ENCODE measurements around the gene MYL4. TPM values are rescaled to one million over a fixed set of nuclear protein-coding genes. Genes with fewer than 3 reads are reported as not detected.

MYL4 gene
- total and polyA plus RNA-seq, 8 donors = 0.20 to 5.7 (median 1.7) TPM; not detected in 3

GRCh38 chr17:47251421-47251940, 42.3 kb downstream of the MYL4 start:
- TF ChIP-seq CTCF (IDR thresholded peaks at IDR 0.05) (no peak), POLR2AphosphoS5 (IDR thresholded peaks at IDR 0.05) (no peak), EP300 (IDR thresholded peaks at IDR 0.05) (no peak)

GRCh38 chr17:47252209-47252608, 43.1 kb downstream of the MYL4 start:
- Histone ChIP-seq H3K27ac (no peak overlapping the region), H3K36me3 (no peaks in the 10 kb centered on the region), H3K4me3 (no peak overlapping the region), H3K4me1 (peaks cover 5 to 35% (median 17%) of the 10 kb centered on the region in 4 donors), H3K9me3 (no peaks in the 10 kb centered on the region), H3K27me3 (peaks cover 0 to 39% (median 13%) of the 10 kb centered on the region in 3 donors)
- DNase-seq = no peak
- 88 to 100% (median 96%) methylated on average over 1 of the region's 1 CpG for WGBS, 5 donors
- intact Hi-C loops (cut with DNase I; ENCODE audit: low total_unique reads) = no loop called here
- TF ChIP-seq POLR2A (IDR thresholded peaks at IDR 0.05) (no peak), POLR2AphosphoS5 (IDR thresholded peaks at IDR 0.05) (no peak), EP300 (IDR thresholded peaks at IDR 0.05) (no peak), CTCF (IDR thresholded peaks at IDR 0.05) (no peak)

More at GRCh38 chr17:47251421-47251940, 42.3 kb downstream of the MYL4 start:
- Histone ChIP-seq H3K36me3 (no peaks in the 10 kb centered on the region), H3K9me3 (no peaks in the 10 kb centered on the region), H3K4me3 (no peak overlapping the region), H3K4me1 (peaks cover 5 to 27% (median 17%) of the 10 kb centered on the region in 4 donors), H3K27ac (no peak overlapping the region), H3K27me3 (peaks cover 0 to 34% (median 9%) of the 10 kb centered on the region in 3 donors)
- WGBS, 5 donors = 79 to 96% (median 86%) methylated on average over 1 of the region's 1 CpG
- intact Hi-C loops (cut with DNase I; ENCODE audit: low total_unique reads) = no loop called here
- no peak for DNase-seq

GRCh38 chr17:47252766-47253512, 43.8 kb downstream of the MYL4 start:
- H3K36me3 ChIP-seq = no peaks in the 10 kb centered on the region
- H3K27me3 ChIP-seq = peaks cover 0 to 45% (median 14%) of the 10 kb centered on the region in 3 donors
- WGBS, 5 donors = 69 to 75% (median 72%) methylated on average over 10 of the region's 10 CpGs
- TF ChIP-seq POLR2A (IDR thresholded peaks at IDR 0.05) (no peak), POLR2AphosphoS5 (IDR thresholded peaks at IDR 0.05) (no peak), EP300 (IDR thresholded peaks at IDR 0.05) (no peak), CTCF (IDR thresholded peaks at IDR 0.05) (no peak)
- H3K4me3 ChIP-seq = peak overlapping the region; percentile 70 to 81 (median 76)
- H3K27ac ChIP-seq = peak overlapping the region in 4 of 5 donors; percentile 74 to 89 (median 83)
- no peaks in the 10 kb centered on the region for H3K9me3 ChIP-seq
- intact Hi-C loops (cut with DNase I; ENCODE audit: low total_unique reads) = no loop called here
- H3K4me1 ChIP-seq = peaks cover 5 to 40% (median 17%) of the 10 kb centered on the region in 4 donors
- no peak for DNase-seq

GRCh38 chr17:47253541-47254402, 44.6 kb downstream of the MYL4 start, which contains the start of gene ITGB3:
TSS of gene ITGB3 (plus strand) at chr17:47253827. CDS start at chr17:47253862, 35 bp downstream.
- H3K27me3 ChIP-seq = peaks cover 0 to 47% (median 14%) of the 10 kb centered on the region in 3 donors
- WGBS, 5 donors = 1 to 3% (median 2%) methylated on average over 48 to 107 of the region's 112 CpGs
- H3K4me1 ChIP-seq = peaks cover 5 to 40% (median 17%) of the 10 kb centered on the region in 4 donors
- intact Hi-C loops (cut with DNase I; ENCODE audit: low total_unique reads) = no loop called here
- H3K27ac ChIP-seq = peak within 1 kb of the TSS; percentile 30 to 89 (median 81)
- H3K9me3 ChIP-seq = no peaks in the 10 kb centered on the region
- no peaks in the 10 kb centered on the region for H3K36me3 ChIP-seq
- DNase-seq = peak; percentile 74 to 92
- peak within 1 kb of the TSS; percentile 70 to 81 (median 76) for H3K4me3 ChIP-seq
- TF ChIP-seq POLR2AphosphoS5 (IDR thresholded peaks at IDR 0.05) (peak in 2 of 3 donors; percentile 53 to 63), CTCF (IDR thresholded peaks at IDR 0.05) (peak in 2 of 7 experiments; percentile 27 to 56), EP300 (IDR thresholded peaks at IDR 0.05) (no peak), POLR2A (IDR thresholded peaks at IDR 0.05) (no peak)

Data from stomach (tissue), 9 donors.